Amygdala (tissue), 56 donors: Measurements from ENCODE around the gene CAMKK1.
A peak's percentile ranks its signal among the peaks of the same experiment; 100 is the strongest.

Experiments
- DNase-seq, 56 donors: peaks; one replicate each; lab custom pipeline; 2025; lab: John Stamatoyannopoulos, UW

CAMKK1 gene

GRCh38 chr17:3817851-3818605 is 74.8 kb downstream of the CAMKK1 start:
- peak in 3 of 56 donors; percentile 10 to 22 (median 18) for DNase-seq

- no peak for DNase-seq
Observed at GRCh38 chr17:3815925-3816324, 76.9 kb downstream of the CAMKK1 start.

- DNase-seq, result no peak
Observed at GRCh38 chr17:3815122-3815521, 77.7 kb downstream of the CAMKK1 start.

GRCh38 chr17:3814361-3814760 is 78.5 kb downstream of the CAMKK1 start:
- no peak for DNase-seq

- DNase-seq, result no peak
Observed at GRCh38 chr17:3813171-3813570, 79.7 kb downstream of the CAMKK1 start.

GRCh38 chr17:3812771-3813170 is 80.1 kb downstream of the CAMKK1 start:
- DNase-seq, result no peak

GRCh38 chr17:3812284-3812683 is 80.6 kb downstream of the CAMKK1 start:
- DNase-seq, result no peak
